Measurements from ENCODE around the gene RAD21L1. TPM values are rescaled to one million over a fixed set of nuclear protein-coding genes. Genes with fewer than 3 reads are reported as not detected.

The RAD21L1 gene
- polyA plus RNA-seq, 2 donors = not detected

GRCh38 chr20:1274485-1275311 lies 48.9 kb downstream of the RAD21L1 start:
- H3K27ac ChIP-seq (ENCODE audit: low read depth in 2 of 2, low read length in 1 of 2) = no peak overlapping the region
- H3K27me3 ChIP-seq (ENCODE audit: control insufficient read depth in 1 of 2, insufficient read depth in 2 of 2, low read length in 2 of 2) = no peaks in the 10 kb centered on the region
- WGBS, 2 donors = 79 to 88% methylated on average over 14 of the region's 14 CpGs
- H3K9me3 ChIP-seq (ENCODE audit: control insufficient read depth in 2 of 2, insufficient read depth in 1 of 2, low read depth in 1 of 2, low read length in 1 of 2) = no peaks in the 10 kb centered on the region
- H3K4me3 ChIP-seq (ENCODE audit: low read depth in 1 of 2, low read length in 2 of 2) = no peak overlapping the region
- no peaks in the 10 kb centered on the region for H3K36me3 ChIP-seq (ENCODE audit: control insufficient read depth in 2 of 2, insufficient read depth in 2 of 2, low read length in 1 of 2)
- H3K4me1 ChIP-seq (ENCODE audit: control insufficient read depth in 2 of 2, insufficient read depth in 2 of 2, low read length in 1 of 2) = peaks cover 0 to 2% of the 10 kb centered on the region in 2 donors

GRCh38 chr20:1275919-1276318 lies 50.1 kb downstream of the RAD21L1 start:
- Histone ChIP-seq H3K9me3 (ENCODE audit: control insufficient read depth in 2 of 2, insufficient read depth in 1 of 2, low read depth in 1 of 2, low read length in 1 of 2) (no peaks in the 10 kb centered on the region), H3K4me3 (ENCODE audit: low read depth in 1 of 2, low read length in 2 of 2) (no peak overlapping the region), H3K4me1 (ENCODE audit: control insufficient read depth in 2 of 2, insufficient read depth in 2 of 2, low read length in 1 of 2) (peaks cover 0 to 2% of the 10 kb centered on the region in 2 donors), H3K36me3 (ENCODE audit: control insufficient read depth in 2 of 2, insufficient read depth in 2 of 2, low read length in 1 of 2) (no peaks in the 10 kb centered on the region), H3K27me3 (ENCODE audit: control insufficient read depth in 1 of 2, insufficient read depth in 2 of 2, low read length in 2 of 2) (no peaks in the 10 kb centered on the region), H3K27ac (ENCODE audit: low read depth in 2 of 2, low read length in 1 of 2) (no peak overlapping the region)
- 82 to 85% methylated on average over 2 of the region's 2 CpGs for WGBS, 2 donors

GRCh38 chr20:1277529-1278322 lies 51.9 kb downstream of the RAD21L1 start:
- no peak overlapping the region for H3K27ac ChIP-seq (ENCODE audit: low read depth in 2 of 2, low read length in 1 of 2)
- 94 to 96% methylated on average over 8 of the region's 8 CpGs for WGBS, 2 donors

GRCh38 chr20:1278993-1279392 lies 53.1 kb downstream of the RAD21L1 start:
- Histone ChIP-seq H3K36me3 (ENCODE audit: control insufficient read depth in 2 of 2, insufficient read depth in 2 of 2, low read length in 1 of 2) (no peaks in the 10 kb centered on the region), H3K27ac (ENCODE audit: low read depth in 2 of 2, low read length in 1 of 2) (no peak overlapping the region), H3K4me1 (ENCODE audit: control insufficient read depth in 2 of 2, insufficient read depth in 2 of 2, low read length in 1 of 2) (peaks cover 0 to 2% of the 10 kb centered on the region in 2 donors), H3K4me3 (ENCODE audit: low read depth in 1 of 2, low read length in 2 of 2) (no peak overlapping the region), H3K9me3 (ENCODE audit: control insufficient read depth in 2 of 2, insufficient read depth in 1 of 2, low read depth in 1 of 2, low read length in 1 of 2) (no peaks in the 10 kb centered on the region), H3K27me3 (ENCODE audit: control insufficient read depth in 1 of 2, insufficient read depth in 2 of 2, low read length in 2 of 2) (no peaks in the 10 kb centered on the region)
- WGBS, 2 donors = 89 to 94% methylated on average over 4 of the region's 4 CpGs

More at GRCh38 chr20:1277529-1278322, 51.9 kb downstream of the RAD21L1 start:
- Histone ChIP-seq H3K36me3 (ENCODE audit: control insufficient read depth in 2 of 2, insufficient read depth in 2 of 2, low read length in 1 of 2) (no peaks in the 10 kb centered on the region), H3K4me3 (ENCODE audit: low read depth in 1 of 2, low read length in 2 of 2) (no peak overlapping the region), H3K27me3 (ENCODE audit: control insufficient read depth in 1 of 2, insufficient read depth in 2 of 2, low read length in 2 of 2) (no peaks in the 10 kb centered on the region), H3K9me3 (ENCODE audit: control insufficient read depth in 2 of 2, insufficient read depth in 1 of 2, low read depth in 1 of 2, low read length in 1 of 2) (no peaks in the 10 kb centered on the region), H3K4me1 (ENCODE audit: control insufficient read depth in 2 of 2, insufficient read depth in 2 of 2, low read length in 1 of 2) (peaks cover 0 to 2% of the 10 kb centered on the region in 2 donors)

GRCh38 chr20:1280195-1281102 lies 54.6 kb downstream of the RAD21L1 start:
- peaks cover 0 to 2% of the 10 kb centered on the region in 2 donors for H3K4me1 ChIP-seq (ENCODE audit: control insufficient read depth in 2 of 2, insufficient read depth in 2 of 2, low read length in 1 of 2)
- no peaks in the 10 kb centered on the region for H3K36me3 ChIP-seq (ENCODE audit: control insufficient read depth in 2 of 2, insufficient read depth in 2 of 2, low read length in 1 of 2)
- WGBS, 2 donors = 74 to 81% methylated on average over 6 of the region's 6 CpGs
- H3K4me3 ChIP-seq (ENCODE audit: low read depth in 1 of 2, low read length in 2 of 2) = no peak overlapping the region
- no peaks in the 10 kb centered on the region for H3K9me3 ChIP-seq (ENCODE audit: control insufficient read depth in 2 of 2, insufficient read depth in 1 of 2, low read depth in 1 of 2, low read length in 1 of 2)
- H3K27ac ChIP-seq (ENCODE audit: low read depth in 2 of 2, low read length in 1 of 2) = no peak overlapping the region
- no peaks in the 10 kb centered on the region for H3K27me3 ChIP-seq (ENCODE audit: control insufficient read depth in 1 of 2, insufficient read depth in 2 of 2, low read length in 2 of 2)

- WGBS, 2 donors = 55 to 64% methylated on average over 7 of the region's 7 CpGs
- Histone ChIP-seq H3K9me3 (ENCODE audit: control insufficient read depth in 2 of 2, insufficient read depth in 1 of 2, low read depth in 1 of 2, low read length in 1 of 2) (no peaks in the 10 kb centered on the region), H3K27ac (ENCODE audit: low read depth in 2 of 2, low read length in 1 of 2) (no peak overlapping the region), H3K4me3 (ENCODE audit: low read depth in 1 of 2, low read length in 2 of 2) (no peak overlapping the region), H3K27me3 (ENCODE audit: control insufficient read depth in 1 of 2, insufficient read depth in 2 of 2, low read length in 2 of 2) (no peaks in the 10 kb centered on the region), H3K36me3 (ENCODE audit: control insufficient read depth in 2 of 2, insufficient read depth in 2 of 2, low read length in 1 of 2) (no peaks in the 10 kb centered on the region), H3K4me1 (ENCODE audit: control insufficient read depth in 2 of 2, insufficient read depth in 2 of 2, low read length in 1 of 2) (peaks cover 0 to 2% of the 10 kb centered on the region in 2 donors)
Measured at GRCh38 chr20:1281279-1282057, 55.6 kb downstream of the RAD21L1 start.

- H3K27me3 ChIP-seq (ENCODE audit: control insufficient read depth in 1 of 2, insufficient read depth in 2 of 2, low read length in 2 of 2) = no peaks in the 10 kb centered on the region
- no peaks in the 10 kb centered on the region for H3K36me3 ChIP-seq (ENCODE audit: control insufficient read depth in 2 of 2, insufficient read depth in 2 of 2, low read length in 1 of 2)
- H3K4me3 ChIP-seq (ENCODE audit: low read depth in 1 of 2, low read length in 2 of 2) = no peak overlapping the region
- 73% methylated on average over 3 of the region's 3 CpGs for WGBS, 2 donors
- no peak overlapping the region for H3K27ac ChIP-seq (ENCODE audit: low read depth in 2 of 2, low read length in 1 of 2)
- no peaks in the 10 kb centered on the region for H3K9me3 ChIP-seq (ENCODE audit: control insufficient read depth in 2 of 2, insufficient read depth in 1 of 2, low read depth in 1 of 2, low read length in 1 of 2)
- H3K4me1 ChIP-seq (ENCODE audit: control insufficient read depth in 2 of 2, insufficient read depth in 2 of 2, low read length in 1 of 2) = no peaks in the 10 kb centered on the region
Measured at GRCh38 chr20:1282966-1283365, 57.1 kb downstream of the RAD21L1 start.

- Histone ChIP-seq H3K4me3 (ENCODE audit: low read depth in 1 of 2, low read length in 2 of 2) (no peak overlapping the region), H3K27me3 (ENCODE audit: control insufficient read depth in 1 of 2, insufficient read depth in 2 of 2, low read length in 2 of 2) (no peaks in the 10 kb centered on the region), H3K36me3 (ENCODE audit: control insufficient read depth in 2 of 2, insufficient read depth in 2 of 2, low read length in 1 of 2) (no peaks in the 10 kb centered on the region), H3K9me3 (ENCODE audit: control insufficient read depth in 2 of 2, insufficient read depth in 1 of 2, low read depth in 1 of 2, low read length in 1 of 2) (no peaks in the 10 kb centered on the region), H3K4me1 (ENCODE audit: control insufficient read depth in 2 of 2, insufficient read depth in 2 of 2, low read length in 1 of 2) (no peaks in the 10 kb centered on the region), H3K27ac (ENCODE audit: low read depth in 2 of 2, low read length in 1 of 2) (no peak overlapping the region)
- WGBS, 2 donors = 85% methylated on average over 9 of the region's 9 CpGs
Measured at GRCh38 chr20:1283522-1284510, 58.0 kb downstream of the RAD21L1 start.
